Middle frontal gyrus (tissue), 1 donor: ENCODE data around the gene SENP2.
"Not testable (repeated sequence)": the region's sequence is repeated elsewhere in the genome, so short reads cannot be mapped to it uniquely, and the experiment has no call there.

Experiments
- DNase-seq: peaks from one replicate; pipeline ENCODE4 v3.0.0-alpha.2; 2015; ENCODE audit warnings: low spot score; ENCODE audit errors: extremely low spot score

The SENP2 gene

GRCh38 chr3:185585859-185586685 is at the start of gene SENP2:
Gene SENP2 (plus strand): TSS chr3:185586295. CDS start chr3:185586414, 119 bp downstream.
- DNase-seq: peak; percentile 99

- no peak for DNase-seq
These were observed 48.6 kb upstream of the SENP2 start for GRCh38 chr3:185537369-185537970.

GRCh38 chr3:185539934-185540333 is 46.2 kb upstream of the SENP2 start:
- DNase-seq: no peak

GRCh38 chr3:185540695-185541094 is 45.4 kb upstream of the SENP2 start:
- no peak for DNase-seq

GRCh38 chr3:185549122-185549521 is 37.0 kb upstream of the SENP2 start:
- DNase-seq: peak; percentile 63

GRCh38 chr3:185549651-185550111 is 36.4 kb upstream of the SENP2 start:
- no peak for DNase-seq

- DNase-seq: no peak
These were observed 33.7 kb upstream of the SENP2 start, which contains the start of gene LIPH for GRCh38 chr3:185552358-185552877. Gene LIPH (minus strand): TSS chr3:185552588. CDS start chr3:185552471, 117 bp downstream.

- DNase-seq: no peak
These were observed 31.0 kb upstream of the SENP2 start for GRCh38 chr3:185555101-185555501.

GRCh38 chr3:185555860-185556347 is 30.2 kb upstream of the SENP2 start:
- DNase-seq: no peak

- not testable (repeated sequence) for DNase-seq
These were observed 29.5 kb upstream of the SENP2 start for GRCh38 chr3:185556640-185557039.

- no peak for DNase-seq
These were observed 27.7 kb upstream of the SENP2 start for GRCh38 chr3:185558395-185558794.

GRCh38 chr3:185559706-185560090 is 26.4 kb upstream of the SENP2 start:
- DNase-seq: no peak

- no peak for DNase-seq
These were observed 25.4 kb upstream of the SENP2 start for GRCh38 chr3:185560676-185561075.

- DNase-seq: no peak
These were observed 24.6 kb upstream of the SENP2 start for GRCh38 chr3:185561374-185561943.

- DNase-seq: no peak
These were observed 24.1 kb upstream of the SENP2 start for GRCh38 chr3:185561958-185562357.

GRCh38 chr3:185572183-185572582 is 13.9 kb upstream of the SENP2 start:
- no peak for DNase-seq

- not testable (repeated sequence) for DNase-seq
These were observed 10.8 kb upstream of the SENP2 start for GRCh38 chr3:185575108-185575869.

- DNase-seq: no peak
These were observed 3.9 kb upstream of the SENP2 start for GRCh38 chr3:185582236-185582635.

GRCh38 chr3:185582871-185583270 is 3.2 kb upstream of the SENP2 start:
- no peak for DNase-seq

- DNase-seq: no peak
These were observed 2.2 kb upstream of the SENP2 start for GRCh38 chr3:185583925-185584324.

GRCh38 chr3:185584686-185585085 is 1.4 kb upstream of the SENP2 start:
- no peak for DNase-seq
